GM20431 (cell line): ENCODE data around the gene DMD.
"Not testable (repeated sequence)": the region's sequence is repeated elsewhere in the genome, so short reads cannot be mapped to it uniquely, and the experiment has no call there.

Experiments used
- in situ Hi-C: fragments of 300-500 bp; cut with MseI, MboI; formaldehyde crosslinking; loops from one replicate; pipeline ENCODE4 v1.15.0; 2020; ENCODE audit warnings: low sequenced_read_pairs; ENCODE audit not compliant: unreplicated experiment

The DMD gene

GRCh38 chrX:32392655-32393054 lies 818.7 kb downstream of the DMD start:
- in situ Hi-C loops = no loop called here

GRCh38 chrX:32370456-32371205 lies 840.7 kb downstream of the DMD start:
- in situ Hi-C loops = no loop called here

GRCh38 chrX:32293962-32294700 lies 917.2 kb downstream of the DMD start:
- in situ Hi-C loops = no loop called here

GRCh38 chrX:32289356-32289755 lies 922.0 kb downstream of the DMD start:
- in situ Hi-C loops = no loop called here

GRCh38 chrX:32281853-32282252 lies 929.5 kb downstream of the DMD start:
- in situ Hi-C loops = no loop called here

- in situ Hi-C loops = no loop called here
These were observed 930.4 kb downstream of the DMD start for GRCh38 chrX:32280921-32281320.

GRCh38 chrX:32280489-32280888 lies 930.9 kb downstream of the DMD start:
- in situ Hi-C loops = no loop called here

GRCh38 chrX:32276153-32276552 lies 935.2 kb downstream of the DMD start:
- in situ Hi-C loops = no loop called here

- in situ Hi-C loops = no loop called here
These were observed 941.5 kb downstream of the DMD start for GRCh38 chrX:32269866-32270265.

- in situ Hi-C loops = no loop called here
These were observed 943.1 kb downstream of the DMD start for GRCh38 chrX:32268207-32268606.

- in situ Hi-C loops = no loop called here
These were observed 943.6 kb downstream of the DMD start for GRCh38 chrX:32267796-32268195.

- in situ Hi-C loops = not testable (repeated sequence)
These were observed 964.7 kb downstream of the DMD start for GRCh38 chrX:32246675-32247074.

- in situ Hi-C loops = no loop called here
These were observed 1015.7 kb downstream of the DMD start for GRCh38 chrX:32195611-32196010.

GRCh38 chrX:32191316-32191715 lies 1020.0 kb downstream of the DMD start:
- in situ Hi-C loops = no loop called here

- in situ Hi-C loops = no loop called here
These were observed 1026.2 kb downstream of the DMD start for GRCh38 chrX:32185160-32185559.

GRCh38 chrX:32183066-32183465 lies 1028.3 kb downstream of the DMD start:
- in situ Hi-C loops = no loop called here

- in situ Hi-C loops = no loop called here
These were observed 1034.8 kb downstream of the DMD start for GRCh38 chrX:32176510-32176909.

GRCh38 chrX:32170481-32170880 lies 1040.9 kb downstream of the DMD start:
- in situ Hi-C loops = no loop called here

- in situ Hi-C loops = no loop called here
These were observed 1056.2 kb downstream of the DMD start for GRCh38 chrX:32155044-32155638.

- in situ Hi-C loops = no loop called here
These were observed 1057.8 kb downstream of the DMD start for GRCh38 chrX:32153585-32153984.

GRCh38 chrX:32150141-32150540 lies 1061.2 kb downstream of the DMD start:
- in situ Hi-C loops = no loop called here
